ENCODE results near the gene MGA.

The MGA gene

GRCh38 chr15:41810651-41811431 is 150.6 kb downstream of the MGA start:
- DNase-seq: no peak

DNA sequence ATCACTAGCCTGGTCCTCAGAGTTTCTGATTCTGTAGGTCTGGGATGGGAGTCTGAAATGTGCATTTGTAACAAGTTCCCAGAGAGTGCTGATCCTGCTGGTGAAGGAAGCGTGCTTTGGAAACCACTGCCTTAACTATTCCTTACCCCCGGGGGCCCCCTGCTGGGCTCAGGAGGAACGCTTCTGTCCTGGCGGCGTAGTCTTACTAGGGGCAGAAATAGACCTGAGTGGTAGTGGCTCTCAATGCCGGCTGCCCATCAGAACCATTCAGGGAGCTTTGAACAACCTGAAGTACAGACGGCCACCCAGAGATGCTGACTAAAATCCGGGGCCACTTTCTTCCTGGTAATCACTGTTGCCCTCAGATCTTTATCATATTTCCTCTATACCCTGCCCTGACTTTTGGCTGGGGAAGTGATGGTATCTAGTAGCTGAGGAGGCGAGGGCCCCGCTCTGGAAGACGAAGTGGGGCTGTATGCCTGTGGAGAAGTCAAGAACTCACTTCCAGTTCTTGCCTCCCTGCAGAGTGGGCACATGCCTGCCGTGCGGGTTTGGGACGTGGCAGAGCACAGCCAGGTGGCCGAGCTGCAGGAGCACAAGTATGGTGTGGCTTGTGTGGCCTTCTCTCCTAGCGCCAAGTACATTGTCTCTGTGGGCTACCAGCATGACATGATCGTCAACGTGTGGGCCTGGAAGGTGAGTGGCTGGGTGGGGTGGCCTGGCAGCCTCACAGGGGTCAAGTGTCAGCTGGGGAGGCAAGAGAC is 151.4 kb downstream of the MGA start:
- DNase-seq: peak; percentile 80

GRCh38 chr15:41812820-41813375 is 152.7 kb downstream of the MGA start:
- no peak for DNase-seq

DNA sequence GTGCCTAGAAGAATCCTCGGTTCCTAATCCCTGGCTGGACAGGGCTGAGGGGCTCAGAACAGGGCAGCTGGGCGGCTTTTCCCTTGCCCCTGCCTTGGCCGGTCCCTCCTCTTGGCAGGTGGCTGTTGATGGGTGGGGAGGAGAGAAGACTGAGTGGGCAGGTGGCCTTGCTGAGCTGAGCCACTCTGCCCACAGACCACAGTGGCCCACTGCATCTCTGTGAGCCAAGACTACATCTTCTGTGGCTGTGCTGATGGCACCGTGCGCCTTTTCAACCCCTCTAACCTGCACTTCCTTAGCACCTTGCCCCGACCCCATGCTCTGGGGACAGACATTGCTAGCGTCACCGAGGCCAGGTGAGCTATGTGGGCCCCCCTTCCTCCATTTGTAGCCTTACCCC is 153.2 kb downstream of the MGA start:
- no peak for DNase-seq

DNA sequence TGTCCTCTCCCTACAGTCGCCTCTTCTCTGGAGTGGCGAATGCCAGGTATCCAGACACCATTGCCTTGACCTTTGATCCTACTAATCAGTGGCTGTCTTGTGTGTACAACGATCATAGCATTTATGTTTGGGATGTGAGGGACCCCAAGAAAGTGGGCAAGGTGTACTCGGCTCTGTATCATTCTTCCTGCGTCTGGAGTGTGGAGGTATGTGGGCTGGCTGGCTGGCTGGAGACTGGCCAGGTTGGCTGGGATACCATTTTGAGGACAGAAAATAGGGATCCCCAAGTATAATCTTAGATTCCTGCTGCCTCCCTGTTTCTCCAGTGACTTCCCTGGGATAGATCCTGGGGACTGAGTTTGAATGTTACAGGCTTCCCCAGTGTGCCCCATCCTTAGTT is 154.3 kb downstream of the MGA start:
- no peak for DNase-seq

GRCh38 chr15:41816788-41817187 is 156.6 kb downstream of the MGA start:
- DNase-seq: no peak

DNA sequence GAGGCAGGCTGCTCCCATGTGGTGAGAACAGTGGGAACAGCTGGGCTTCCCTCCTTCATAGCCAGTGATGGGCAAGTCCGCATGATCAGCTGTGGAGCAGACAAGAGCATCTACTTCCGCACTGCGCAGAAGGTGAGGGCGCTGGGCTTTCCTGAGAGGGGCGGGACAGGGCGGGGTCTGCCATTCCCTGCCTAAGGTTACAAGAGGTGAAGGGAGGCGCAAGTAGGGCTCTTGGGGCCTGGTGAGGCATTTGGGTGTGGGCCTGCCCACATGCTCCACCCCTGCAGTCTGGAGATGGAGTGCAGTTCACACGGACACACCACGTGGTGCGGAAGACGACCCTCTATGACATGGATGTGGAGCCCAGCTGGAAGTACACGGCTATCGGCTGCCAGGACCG is 157.1 kb downstream of the MGA start:
- DNase-seq: no peak

- no peak for DNase-seq
These were observed 157.6 kb downstream of the MGA start for GRCh38 chr15:41817781-41818180.

DNA sequence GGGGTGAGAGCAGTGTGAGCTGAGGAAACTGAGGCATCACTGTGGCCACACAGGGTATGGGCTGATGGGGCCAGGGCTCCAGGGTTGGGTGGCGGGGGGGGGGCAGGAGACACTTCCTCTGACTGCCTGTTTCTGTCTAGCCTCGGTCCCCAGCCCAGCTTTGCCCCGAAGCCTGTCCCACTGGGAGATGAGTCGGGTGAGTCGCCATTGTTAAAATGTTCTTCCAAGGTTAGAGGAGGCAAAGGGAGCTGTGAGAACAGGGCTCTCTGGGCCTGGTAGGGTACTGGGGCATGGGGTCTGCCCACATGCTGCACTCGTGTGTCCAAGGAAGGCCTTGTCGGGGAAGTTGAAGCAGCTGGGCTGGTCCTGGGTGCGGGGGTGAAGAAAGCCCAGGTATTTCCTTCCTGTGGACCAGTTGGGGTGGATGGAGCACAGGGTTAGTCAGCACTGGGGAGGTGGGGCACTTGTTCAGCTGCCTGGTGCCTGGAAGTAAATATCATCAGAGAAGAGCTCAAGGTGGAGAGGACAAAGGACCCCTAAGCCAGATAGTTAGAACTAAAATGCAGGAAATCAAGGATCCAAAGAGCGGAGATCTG is 159.3 kb downstream of the MGA start:
- DNase-seq: no peak

- no peak for DNase-seq
These were observed 160.7 kb downstream of the MGA start for GRCh38 chr15:41820791-41821423.

DNA sequence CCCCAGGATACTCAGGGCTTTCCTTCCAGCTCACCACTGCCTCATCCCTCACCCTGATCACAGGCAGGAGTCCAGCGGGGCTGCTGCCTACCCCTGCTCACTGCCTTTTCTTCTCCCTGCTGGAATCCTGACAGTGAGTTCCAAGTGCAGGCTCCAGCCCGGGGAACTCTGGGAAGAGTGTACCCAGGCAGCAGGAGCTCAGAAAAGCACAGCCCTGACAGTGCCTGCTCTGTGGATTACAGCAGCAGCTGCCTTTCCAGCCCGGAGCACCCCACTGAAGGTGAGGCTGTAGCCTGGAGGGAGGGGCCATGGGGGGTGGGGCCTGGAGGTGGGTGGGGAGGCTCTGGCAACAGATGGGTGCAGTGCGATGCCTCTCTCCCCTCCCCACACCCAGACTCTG is 161.6 kb downstream of the MGA start:
- no peak for DNase-seq

DNA sequence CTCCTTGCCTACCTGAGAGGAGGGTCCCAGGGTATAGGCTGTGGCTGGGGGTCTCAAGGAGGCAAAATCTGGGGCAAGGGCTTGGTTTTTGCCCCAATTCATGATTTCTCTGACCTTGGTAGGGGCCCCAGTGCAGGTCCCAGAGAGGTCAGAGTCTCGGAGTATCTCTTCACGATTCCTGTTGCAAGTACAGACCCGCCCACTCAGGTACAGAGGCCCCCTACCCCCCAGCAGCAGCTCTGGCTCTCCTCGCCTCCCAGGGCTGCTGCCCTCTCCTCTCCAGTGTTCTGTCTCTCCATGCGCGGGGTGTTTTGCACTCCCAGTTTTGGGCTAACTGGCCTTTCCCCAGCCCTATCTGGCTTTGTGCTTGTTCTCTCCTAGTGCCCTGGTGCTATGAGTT is 162.3 kb downstream of the MGA start:
- no peak for DNase-seq

Measured in CD4-positive, alpha-beta T cell treated with Interleukin-21 for 1 hour (primary cell).